CD4-positive, alpha-beta T cell treated with Interleukin-17A for 1 hour (primary cell): ENCODE data around the gene GAL3ST1.
"Not testable (repeated sequence)": the region's sequence is repeated elsewhere in the genome, so short reads cannot be mapped to it uniquely, and the experiment has no call there.

ENCODE experiments used
- DNase-seq: peaks from one replicate; pipeline ENCODE4 v3.0.0-alpha.2; 2020

The GAL3ST1 gene

DNA sequence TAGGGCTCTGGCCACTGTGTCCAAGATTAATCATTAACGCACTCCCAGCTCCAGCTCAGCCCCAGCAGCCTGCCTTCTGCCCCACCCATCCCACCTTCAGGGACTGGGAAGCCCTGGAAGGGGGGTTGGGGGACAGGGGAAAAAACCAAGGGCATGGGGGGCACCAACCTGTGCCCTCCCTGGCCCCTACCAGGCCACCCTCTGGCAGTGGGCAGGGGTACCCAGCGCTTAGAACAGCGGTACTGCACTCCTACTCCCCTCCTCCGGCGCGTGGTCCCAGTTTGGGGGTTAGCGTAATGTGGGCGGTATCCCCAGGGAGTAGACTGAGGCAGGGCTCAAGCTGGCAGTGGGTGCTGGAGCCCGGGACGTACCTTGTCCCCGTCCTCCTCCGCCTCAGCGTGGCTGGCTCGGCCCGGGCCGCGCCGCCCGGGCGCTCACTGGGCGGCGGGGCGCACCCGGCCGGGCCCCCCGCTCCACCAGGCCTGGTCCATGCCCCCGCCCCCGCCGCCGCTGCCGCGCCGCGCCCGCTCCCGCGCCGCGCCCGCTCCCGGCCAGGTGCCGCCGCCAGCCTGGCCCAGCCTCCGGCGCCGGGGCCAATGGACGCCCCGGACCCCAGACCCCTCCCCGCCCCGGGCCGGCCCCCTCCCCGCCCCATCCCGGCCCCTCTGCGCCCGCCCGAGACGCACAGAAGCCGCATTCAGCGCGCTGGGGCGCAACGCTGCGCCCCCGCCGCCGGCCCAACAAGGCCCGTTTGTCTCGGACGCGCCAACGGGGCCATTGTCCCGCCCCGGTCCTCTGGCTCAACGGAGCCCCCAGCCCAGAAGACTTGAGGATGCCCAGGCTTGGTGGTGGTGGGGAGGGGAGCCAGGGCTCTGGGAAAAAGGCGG lies at the start of gene GAL3ST1:
Gene GAL3ST1, minus strand, starts transcription at position 571 of the 887 bp plus-strand sequence. CDS start 17,273 bp downstream, outside the sequence.
- no peak for DNase-seq

GRCh38 chr22:30619909-30620308 lies 45.4 kb upstream of the GAL3ST1 start:
- DNase-seq: not testable (repeated sequence)

- no peak for DNase-seq
Observed at GRCh38 chr22:30617819-30618218, 43.4 kb upstream of the GAL3ST1 start.

DNA sequence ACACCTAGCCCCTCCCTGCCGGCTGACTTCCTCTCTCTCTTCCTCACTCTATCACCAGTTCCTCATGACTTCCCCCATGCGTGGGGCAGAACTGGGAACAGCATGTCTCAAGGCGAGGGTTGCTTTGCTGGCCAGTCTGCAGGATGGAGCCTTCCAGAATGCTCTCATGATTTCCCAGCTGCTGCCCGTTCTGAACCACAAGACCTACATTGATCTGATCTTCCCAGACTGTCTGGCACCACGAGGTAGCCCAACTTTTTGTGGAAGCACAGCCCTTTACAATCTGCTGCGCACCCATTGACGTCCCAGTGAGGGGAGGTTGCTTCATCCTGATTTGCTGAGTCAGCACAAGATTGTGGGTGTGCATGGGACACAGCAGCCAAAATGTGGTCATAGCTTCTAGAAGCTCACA lies 41.1 kb upstream of the GAL3ST1 start:
- no peak for DNase-seq

DNA sequence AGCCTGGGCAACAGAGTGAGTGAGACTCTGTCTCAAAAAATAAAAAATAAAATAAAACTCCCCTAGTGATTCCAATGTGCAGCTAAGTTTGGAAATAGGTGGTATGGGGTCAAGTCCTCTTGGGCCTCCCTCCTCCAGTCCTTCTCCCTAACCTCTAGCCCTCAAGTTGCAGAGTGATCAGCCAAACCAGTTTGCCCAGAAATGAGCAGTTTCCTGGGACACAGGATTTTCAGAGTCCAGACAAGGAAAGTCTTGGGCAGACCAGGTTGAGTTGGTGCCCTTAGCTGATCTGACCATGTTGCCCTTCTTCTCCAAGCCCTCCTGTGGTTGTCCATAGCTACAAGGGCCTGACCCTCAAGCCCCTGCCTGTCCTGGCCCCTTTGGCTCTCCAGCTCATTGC lies 40.4 kb upstream of the GAL3ST1 start:
- no peak for DNase-seq

DNA sequence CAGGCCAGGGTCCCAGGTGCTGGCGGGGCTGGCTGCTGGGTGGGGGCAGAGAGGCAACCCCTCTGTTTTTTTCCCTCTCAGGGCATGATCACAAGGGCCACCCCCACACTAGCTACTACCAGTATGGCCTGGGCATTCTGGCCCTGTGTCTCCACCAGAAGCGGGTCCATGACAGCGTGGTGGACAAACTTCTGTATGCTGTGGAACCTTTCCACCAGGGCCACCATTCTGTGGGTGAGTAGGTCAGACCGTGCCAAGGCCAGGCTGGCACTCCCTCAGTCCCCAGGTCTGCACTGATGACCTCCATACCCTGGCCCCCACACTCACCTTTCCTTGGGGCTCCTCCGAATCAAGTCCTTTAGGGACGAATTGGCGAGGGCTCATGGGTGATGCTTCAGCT lies 39.8 kb upstream of the GAL3ST1 start:
- DNase-seq: no peak

DNA sequence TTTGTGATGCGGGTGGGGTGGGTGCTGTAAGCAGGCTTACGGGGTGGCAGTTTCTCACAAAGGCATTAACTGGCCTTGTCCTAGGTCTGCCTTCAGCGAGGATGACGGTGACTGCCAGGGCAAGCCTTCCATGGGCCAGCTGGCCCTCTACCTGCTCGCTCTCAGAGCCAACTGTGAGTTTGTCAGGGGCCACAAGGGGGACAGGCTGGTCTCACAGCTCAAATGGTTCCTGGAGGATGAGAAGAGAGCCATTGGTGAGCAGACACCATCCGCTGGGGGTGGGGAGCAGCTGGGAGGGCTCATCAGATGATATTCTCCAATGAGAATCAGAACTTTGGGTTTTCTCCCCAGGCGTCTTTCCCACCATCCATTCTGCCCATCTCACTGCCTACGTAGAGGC lies 38.3 kb upstream of the GAL3ST1 start:
- DNase-seq: no peak

DNA sequence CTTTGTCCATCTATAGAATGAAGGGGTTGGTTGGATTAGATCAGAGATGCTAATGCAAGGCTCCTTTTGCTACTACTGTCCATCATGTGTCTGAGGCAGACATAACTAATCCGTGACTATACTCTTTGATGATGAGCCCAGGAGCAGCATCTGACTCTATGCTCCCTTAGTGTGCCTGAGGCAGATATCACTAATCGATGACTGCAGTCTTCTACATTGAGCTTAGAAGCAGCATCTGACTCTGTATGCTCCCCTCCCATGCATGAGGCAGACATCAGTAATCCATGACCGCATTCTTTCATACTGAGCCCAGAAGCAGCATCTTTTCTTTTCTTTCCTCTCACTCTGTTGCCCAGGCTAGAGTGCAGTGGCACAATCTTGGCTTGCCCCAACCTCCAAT lies 36.7 kb upstream of the GAL3ST1 start:
- no peak for DNase-seq

- no peak for DNase-seq
Observed at GRCh38 chr22:30610299-30610698, 35.8 kb upstream of the GAL3ST1 start.

DNA sequence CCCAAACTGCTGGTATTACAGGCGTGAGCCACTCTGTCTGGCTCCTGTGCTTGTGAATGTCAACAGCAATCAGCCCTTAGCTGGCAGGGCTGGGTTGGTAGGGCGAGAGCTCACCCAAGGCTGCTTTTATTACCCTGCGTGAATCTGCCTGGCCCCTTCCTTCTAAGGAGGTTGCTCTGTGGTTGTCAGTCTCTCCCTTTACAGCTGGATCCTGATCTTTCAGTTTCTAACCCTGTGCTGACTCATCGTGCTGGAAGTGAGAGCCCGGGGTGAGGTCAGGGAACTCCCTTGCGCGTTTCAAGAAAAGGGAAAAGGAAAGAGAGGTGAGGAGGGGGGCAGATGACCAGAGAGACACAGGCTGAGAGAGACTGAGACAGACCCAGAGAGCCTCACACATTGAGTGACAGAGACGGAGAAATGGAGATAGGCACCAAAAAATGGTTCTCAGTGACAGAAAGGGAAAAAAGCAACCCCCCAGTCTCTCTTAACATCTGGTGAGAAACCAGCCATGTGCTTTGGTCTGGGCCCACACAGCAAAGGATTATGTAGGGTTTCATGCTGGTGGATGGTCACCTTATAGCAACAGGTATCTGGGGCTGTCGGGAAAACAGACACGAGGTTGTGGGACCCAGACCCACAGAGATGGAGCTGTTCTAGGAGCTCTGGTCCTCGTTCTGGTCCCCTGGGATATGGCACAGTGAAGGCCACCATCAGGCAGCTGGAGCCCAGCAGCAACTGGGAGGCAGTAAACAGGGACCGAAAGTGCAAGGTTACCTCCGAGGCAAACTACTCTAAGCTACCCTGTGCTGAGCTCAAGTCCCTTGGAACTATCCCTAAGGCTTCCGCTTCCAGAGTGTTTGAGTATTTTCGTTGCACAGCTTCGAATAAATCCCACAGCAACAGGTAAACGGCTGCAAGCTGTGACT lies 35.1 kb upstream of the GAL3ST1 start:
- DNase-seq: peak; percentile 13

GRCh38 chr22:30607939-30608338 lies 33.5 kb upstream of the GAL3ST1 start:
- DNase-seq: no peak

- DNase-seq: no peak
Observed at GRCh38 chr22:30607300-30607930, 33.0 kb upstream of the GAL3ST1 start.

DNA sequence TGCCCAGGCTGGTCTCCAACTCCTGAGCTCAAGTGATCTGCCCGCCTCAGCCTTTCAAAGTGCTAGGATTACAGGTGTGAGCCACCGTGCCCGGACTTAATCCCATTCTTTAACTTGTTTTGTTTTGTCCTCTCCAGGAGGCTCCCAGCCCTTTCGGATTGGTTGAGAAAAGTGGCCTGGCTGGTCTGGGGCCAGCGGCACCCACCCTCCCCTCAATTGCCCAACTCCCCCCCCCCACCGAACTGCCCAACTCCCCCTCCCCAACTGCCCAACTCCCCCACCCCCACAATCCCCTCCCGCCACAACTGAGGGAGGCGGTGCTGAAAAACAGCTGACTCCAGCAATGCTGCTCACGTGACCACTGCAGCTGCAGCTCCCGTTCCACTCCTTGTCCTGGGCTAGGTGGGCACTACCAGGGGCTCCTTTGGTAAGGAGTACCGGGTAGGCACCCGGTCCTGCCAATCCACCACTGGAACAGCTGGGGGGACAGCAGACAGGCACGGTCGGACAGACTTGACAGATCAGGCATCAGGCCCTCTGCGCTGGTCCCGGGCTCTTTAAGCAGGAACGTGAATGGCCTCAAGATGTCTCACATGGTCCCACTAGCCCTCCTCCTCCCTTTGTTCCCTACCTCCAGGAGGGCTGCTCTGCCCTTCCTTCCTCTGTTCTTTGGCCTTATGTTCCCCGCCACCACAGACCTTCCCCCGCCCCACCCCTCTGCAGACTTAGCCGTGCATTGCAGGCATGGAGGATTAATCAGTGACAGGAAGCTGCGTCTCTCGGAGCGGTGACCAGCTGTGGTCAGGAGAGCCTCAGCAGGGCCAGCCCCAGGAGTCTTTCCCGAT lies 32.2 kb upstream of the GAL3ST1 start, which contains the start of gene TCN2:
Gene TCN2, plus strand, starts transcription at position 720 of the 845 bp plus-strand sequence. CDS start 158 bp downstream, outside the sequence.
- peak; percentile 34 for DNase-seq

GRCh38 chr22:30605449-30606110 lies 31.1 kb upstream of the GAL3ST1 start:
- DNase-seq: peak; percentile 54

- no peak for DNase-seq
Observed at GRCh38 chr22:30604723-30605122, 30.3 kb upstream of the GAL3ST1 start.

GRCh38 chr22:30603801-30604200 lies 29.3 kb upstream of the GAL3ST1 start:
- DNase-seq: no peak

GRCh38 chr22:30602049-30602448 lies 27.6 kb upstream of the GAL3ST1 start:
- peak; percentile 43 for DNase-seq

DNA sequence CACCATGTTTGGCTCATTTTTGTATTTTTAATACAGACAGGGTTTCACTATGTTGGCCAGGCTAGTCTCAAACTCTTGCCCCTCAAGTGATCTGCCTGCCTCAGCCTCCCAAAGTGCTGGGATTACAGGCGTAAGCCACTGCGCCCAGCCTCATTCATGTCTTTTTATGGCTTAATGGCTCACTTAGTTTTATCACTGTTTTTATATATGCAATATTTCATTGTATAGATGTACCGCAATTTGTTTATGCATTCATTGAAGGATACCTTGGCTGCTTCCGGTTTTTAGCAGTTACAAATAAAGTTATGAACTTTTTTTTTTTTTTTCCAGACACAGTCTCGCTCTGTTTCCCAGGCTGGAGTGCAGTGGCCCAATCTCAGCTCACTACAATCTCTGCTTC lies 27.0 kb upstream of the GAL3ST1 start:
- no peak for DNase-seq

GRCh38 chr22:30600921-30601320 lies 26.5 kb upstream of the GAL3ST1 start:
- no peak for DNase-seq

GRCh38 chr22:30598986-30599385 lies 24.5 kb upstream of the GAL3ST1 start:
- no peak for DNase-seq

GRCh38 chr22:30596886-30597285 lies 22.4 kb upstream of the GAL3ST1 start:
- no peak for DNase-seq
